Activated T-helper 17 cell treated with anti-CD3 and anti-CD28 coated beads, Interleukin-2, amount 50 U/mL, for 72 hours (primary cell): ENCODE measurements around the gene INHA. TPM values are rescaled to one million over a fixed set of nuclear protein-coding genes. Genes with fewer than 3 reads are reported as not detected.

Experiments used
- ATAC-seq: fragments of 150-1000 bp; cut with Tn5 transposase; replicated peaks from 2 replicates; pipeline ENCODE4 v1.10.0; 2021; ENCODE audit warnings: mild to moderate bottlenecking, moderate library complexity
- H3K27ac Mint-ChIP-seq: one replicate; pipeline ENCODE4 v1.8.0; 2022; ENCODE audit warnings: mixed read lengths
- H3K27me3 Mint-ChIP-seq: one replicate; pipeline ENCODE4 v1.8.0; 2022; ENCODE audit warnings: mixed read lengths
- H3K36me3 Mint-ChIP-seq: one replicate; pipeline ENCODE4 v1.8.0; 2022; ENCODE audit warnings: low read depth, mild to moderate bottlenecking, mixed read lengths
- H3K4me1 Mint-ChIP-seq: one replicate; pipeline ENCODE4 v1.8.0; 2022; ENCODE audit warnings: mixed read lengths
- H3K4me3 Mint-ChIP-seq: one replicate; pipeline ENCODE4 v1.8.0; 2022; ENCODE audit warnings: mild to moderate bottlenecking, mixed read lengths
- H3K9me3 Mint-ChIP-seq: one replicate; pipeline ENCODE4 v1.8.0; 2022; ENCODE audit warnings: mixed read lengths
- total RNA-seq, 2 donors: library from RNA; stranded (reverse); gene quantifications; one replicate each; pipeline ENCODE4 v1.2.3, GENCODE V29; 2022

Gene INHA
- total RNA-seq, 2 donors from 2014 or later, result not detected

DNA sequence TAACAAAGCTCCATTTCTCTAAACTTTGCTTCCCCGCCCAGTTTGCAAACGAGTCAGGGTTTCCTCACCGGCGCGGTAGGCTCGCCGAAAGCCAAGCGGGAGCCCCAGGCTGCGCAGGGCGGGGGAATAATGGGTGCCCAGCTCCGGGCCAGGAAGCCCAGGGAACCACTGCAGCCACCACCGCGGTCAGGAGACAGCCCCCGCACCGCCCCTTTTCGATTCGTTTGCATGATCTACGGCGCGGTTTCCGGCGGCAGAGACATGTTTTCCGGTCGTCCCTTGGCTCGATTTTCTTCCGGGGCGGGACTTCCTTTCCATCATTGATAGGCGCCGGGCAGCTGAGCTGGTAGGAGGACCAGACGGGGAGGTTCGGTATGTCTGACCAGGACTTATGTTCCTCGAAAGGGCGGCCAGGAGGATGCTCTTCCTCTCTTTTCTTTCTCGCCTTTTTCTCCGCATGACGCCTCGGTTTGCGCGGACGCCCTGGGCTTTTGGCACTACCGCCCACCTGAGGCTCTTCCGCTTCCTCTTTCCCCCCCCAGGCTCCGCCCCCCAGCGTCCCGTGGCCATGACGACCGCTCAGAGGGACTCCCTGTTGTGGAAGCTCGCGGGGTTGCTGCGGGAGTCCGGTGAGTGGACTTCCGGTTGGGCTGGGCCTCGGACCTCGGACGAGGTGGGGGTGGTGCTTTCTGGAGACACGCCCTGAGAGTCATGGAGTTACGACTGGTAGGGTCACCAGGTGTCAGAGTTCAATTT lies 25.6 kb downstream of the INHA start, which contains the start of gene STK11IP:
Gene STK11IP, plus strand, starts transcription at position 306 of the 756 bp plus-strand sequence. Its CDS starts 263 bp downstream, at position 569.
- peak within 1 kb of the TSS; percentile 95 for H3K4me3 Mint-ChIP-seq
- H3K27ac Mint-ChIP-seq, result peak within 1 kb of the TSS; percentile 95
- H3K4me1 Mint-ChIP-seq, result peaks cover 9% of the 10 kb centered on the region
- no peaks in the 10 kb centered on the region for H3K9me3 Mint-ChIP-seq
- H3K27me3 Mint-ChIP-seq, result peaks cover 9% of the 10 kb centered on the region
- peak; percentile 94 for ATAC-seq
- peaks cover 23% of the 10 kb centered on the region for H3K36me3 Mint-ChIP-seq

DNA sequence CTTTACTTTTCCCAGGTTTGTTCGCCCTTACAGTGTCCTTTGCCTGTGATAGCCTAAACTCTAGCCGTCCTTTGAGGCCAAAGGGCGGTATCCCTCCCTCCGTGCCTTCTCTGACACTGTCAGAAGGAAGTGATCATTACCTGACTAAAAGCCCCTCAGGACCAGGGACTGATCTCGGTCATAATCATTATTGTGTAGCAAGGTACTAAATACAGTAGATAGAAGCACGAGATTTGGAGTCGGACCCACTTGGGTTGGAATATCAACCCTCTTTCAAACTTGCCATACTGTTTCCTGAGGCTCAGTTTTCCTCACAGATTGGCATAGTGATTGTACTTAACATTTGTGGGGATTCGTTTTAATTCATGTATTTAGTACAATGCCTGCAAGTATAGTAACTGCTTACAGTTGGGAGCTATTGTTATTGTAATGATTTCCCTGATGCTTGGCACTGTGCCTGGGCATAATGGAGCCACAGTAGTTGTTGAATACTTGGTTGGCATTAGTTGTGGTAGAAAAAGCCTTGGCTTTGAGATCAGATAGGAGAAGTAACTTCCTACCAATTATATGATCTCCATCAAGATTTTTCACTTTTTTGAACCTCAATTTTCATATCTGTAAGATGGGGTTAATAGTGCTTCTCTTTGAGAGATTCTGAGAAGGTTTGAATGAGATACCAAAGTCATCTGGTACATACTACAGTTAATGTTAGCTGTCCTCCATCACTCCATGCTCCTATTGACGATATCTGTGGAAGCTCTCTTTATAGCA lies 26.4 kb downstream of the INHA start:
- no peak for ATAC-seq
- H3K27me3 Mint-ChIP-seq, result peaks cover 5% of the 10 kb centered on the region
- H3K4me1 Mint-ChIP-seq, result peaks cover 9% of the 10 kb centered on the region
- peak overlapping the region; percentile 95 for H3K4me3 Mint-ChIP-seq
- H3K27ac Mint-ChIP-seq, result peak overlapping the region; percentile 95
- H3K9me3 Mint-ChIP-seq, result no peaks in the 10 kb centered on the region
- H3K36me3 Mint-ChIP-seq, result peaks cover 31% of the 10 kb centered on the region

DNA sequence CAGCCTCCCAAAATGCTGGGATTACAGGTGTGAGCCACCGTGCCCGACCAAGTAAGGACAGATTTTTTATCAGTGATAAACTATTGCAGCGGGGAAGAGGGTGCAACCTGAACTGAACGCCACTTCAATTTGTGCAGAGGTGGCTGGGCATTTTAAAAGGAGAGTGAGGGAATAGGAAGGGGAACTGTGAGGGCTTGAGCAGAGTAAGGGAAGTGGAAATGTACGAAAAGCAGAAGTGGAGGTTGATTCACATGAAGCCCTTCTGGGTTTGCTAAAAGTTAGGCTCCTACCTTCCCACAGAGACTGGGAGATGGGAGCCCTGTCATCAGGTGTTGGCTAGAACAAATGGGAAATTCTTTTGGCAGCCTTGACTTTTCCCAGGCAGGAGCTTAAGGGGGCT lies 31.7 kb downstream of the INHA start:
- Mint-ChIP-seq H3K4me3 (no peak overlapping the region), H3K4me1 (peaks cover 8% of the 10 kb centered on the region), H3K36me3 (peaks cover 65% of the 10 kb centered on the region), H3K27ac (no peak overlapping the region), H3K9me3 (no peaks in the 10 kb centered on the region), H3K27me3 (no peaks in the 10 kb centered on the region)
- ATAC-seq, result no peak

DNA sequence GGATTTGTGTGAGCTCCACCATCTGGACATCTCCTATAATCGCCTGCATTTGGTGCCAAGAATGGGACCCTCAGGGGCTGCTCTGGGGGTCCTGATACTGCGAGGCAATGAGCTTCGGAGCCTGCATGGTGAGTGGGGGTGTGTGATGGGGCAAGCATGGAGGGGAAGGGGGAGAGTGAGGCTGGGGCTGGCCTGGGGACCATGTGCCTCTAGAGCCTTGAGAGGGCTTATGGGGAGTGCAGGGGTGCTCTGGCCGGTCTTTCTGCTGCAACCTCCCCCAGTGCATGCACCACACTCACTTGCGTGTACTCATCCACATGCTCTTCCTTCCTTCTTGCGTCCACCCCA lies 33.5 kb downstream of the INHA start:
- Mint-ChIP-seq H3K36me3 (peaks cover 77% of the 10 kb centered on the region), H3K4me3 (no peak overlapping the region), H3K27ac (no peak overlapping the region), H3K9me3 (no peaks in the 10 kb centered on the region), H3K27me3 (no peaks in the 10 kb centered on the region), H3K4me1 (no peaks in the 10 kb centered on the region)
- ATAC-seq, result no peak

DNA sequence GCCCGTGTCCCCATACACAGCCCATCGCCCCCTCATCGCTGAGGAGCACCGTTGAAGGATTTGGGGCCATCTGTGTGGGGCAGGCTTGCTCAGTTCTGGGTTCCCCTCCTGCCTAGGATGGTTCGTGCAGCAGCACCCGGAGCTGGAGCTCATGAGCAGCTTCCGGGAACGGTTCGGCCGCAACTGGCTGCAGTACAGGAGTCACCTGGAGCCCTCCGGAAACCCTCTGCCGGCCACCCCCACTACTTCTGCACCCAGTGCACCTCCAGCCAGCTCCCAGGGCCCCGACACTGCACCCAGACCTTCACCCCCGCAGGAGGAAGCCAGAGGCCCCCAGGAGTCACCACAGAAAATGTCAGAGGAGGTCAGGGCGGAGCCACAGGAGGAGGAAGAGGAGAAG lies 35.8 kb downstream of the INHA start:
- no peak overlapping the region for H3K4me3 Mint-ChIP-seq
- no peak for ATAC-seq
- H3K9me3 Mint-ChIP-seq, result no peaks in the 10 kb centered on the region
- peaks cover 14% of the 10 kb centered on the region for H3K4me1 Mint-ChIP-seq
- H3K36me3 Mint-ChIP-seq, result peaks cover 68% of the 10 kb centered on the region
- no peak overlapping the region for H3K27ac Mint-ChIP-seq
- H3K27me3 Mint-ChIP-seq, result no peaks in the 10 kb centered on the region

DNA sequence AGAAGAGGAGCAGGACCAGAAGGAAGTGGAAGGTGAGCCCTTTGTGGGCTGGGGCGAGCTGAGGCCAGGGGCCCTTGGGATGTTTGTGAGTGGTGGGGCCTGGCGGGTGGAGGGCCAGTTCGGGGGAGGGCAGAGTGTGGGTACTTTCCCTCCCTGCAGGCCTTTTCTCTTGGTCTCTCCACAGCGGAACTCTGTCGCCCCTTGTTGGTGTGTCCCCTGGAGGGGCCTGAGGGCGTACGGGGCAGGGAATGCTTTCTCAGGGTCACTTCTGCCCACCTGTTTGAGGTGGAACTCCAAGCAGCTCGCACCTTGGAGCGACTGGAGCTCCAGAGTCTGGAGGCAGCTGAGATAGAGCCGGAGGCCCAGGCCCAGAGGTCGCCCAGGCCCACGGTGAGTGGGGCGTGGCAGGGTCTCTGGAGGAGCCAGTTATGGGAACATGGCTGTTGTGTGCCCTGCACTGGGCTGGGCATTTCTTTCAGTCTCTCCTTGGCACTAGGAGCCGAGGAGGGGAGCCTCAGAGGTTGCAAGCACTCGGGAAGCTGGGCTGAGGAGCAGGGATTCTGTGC lies 36.4 kb downstream of the INHA start:
- no peaks in the 10 kb centered on the region for H3K9me3 Mint-ChIP-seq
- H3K4me3 Mint-ChIP-seq, result no peak overlapping the region
- ATAC-seq, result no peak
- peaks cover 62% of the 10 kb centered on the region for H3K36me3 Mint-ChIP-seq
- H3K27me3 Mint-ChIP-seq, result no peaks in the 10 kb centered on the region
- peaks cover 14% of the 10 kb centered on the region for H3K4me1 Mint-ChIP-seq
- H3K27ac Mint-ChIP-seq, result no peak overlapping the region

DNA sequence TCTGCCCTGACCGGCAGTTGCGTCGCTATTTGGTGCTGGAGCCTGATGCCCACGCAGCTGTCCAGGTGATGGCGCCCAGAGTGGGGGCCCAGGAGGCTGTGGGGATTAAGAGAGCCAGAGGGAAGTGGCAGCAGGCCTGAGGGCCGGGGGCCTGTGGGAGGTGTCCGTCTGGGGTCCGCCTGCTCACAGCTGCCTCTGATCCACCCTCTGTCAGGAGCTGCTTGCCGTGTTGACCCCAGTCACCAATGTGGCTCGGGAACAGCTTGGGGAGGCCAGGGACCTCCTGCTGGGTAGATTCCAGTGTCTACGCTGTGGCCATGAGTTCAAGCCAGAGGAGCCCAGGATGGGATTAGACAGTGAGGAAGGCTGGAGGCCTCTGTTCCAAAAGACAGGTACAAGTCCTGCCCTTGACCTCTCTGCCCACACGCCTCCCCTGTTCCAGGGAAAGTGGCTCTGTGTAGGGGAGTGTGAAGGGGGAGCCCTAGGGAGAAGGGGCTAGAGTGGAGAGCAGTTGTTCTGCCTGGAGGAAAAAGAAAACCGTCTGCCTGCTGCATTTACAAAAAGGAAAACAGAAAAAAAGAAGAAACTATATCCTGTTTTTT lies 37.1 kb downstream of the INHA start:
- ATAC-seq, result no peak

DNA sequence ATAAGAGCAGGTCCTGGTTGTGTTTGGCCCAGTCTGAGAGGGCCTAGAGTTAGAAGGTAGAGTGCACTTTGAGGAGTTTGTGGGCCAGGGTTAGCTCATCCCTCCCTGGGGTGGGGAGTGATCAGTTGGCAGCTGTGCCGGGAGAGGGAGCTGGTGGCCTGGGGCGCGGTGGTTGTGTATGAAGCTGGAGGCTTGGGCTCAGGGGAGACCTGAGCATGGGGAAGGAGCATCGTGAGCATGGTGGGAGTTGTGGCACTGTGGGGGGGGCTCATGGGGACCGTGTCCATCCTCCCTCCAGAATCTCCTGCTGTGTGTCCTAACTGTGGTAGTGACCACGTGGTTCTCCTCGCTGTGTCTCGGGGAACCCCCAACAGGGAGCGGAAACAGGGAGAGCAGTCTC lies 39.2 kb downstream of the INHA start:
- Mint-ChIP-seq H3K27me3 (no peaks in the 10 kb centered on the region), H3K9me3 (no peaks in the 10 kb centered on the region), H3K4me3 (no peak overlapping the region), H3K27ac (peak overlapping the region; percentile 75), H3K4me1 (peaks cover 14% of the 10 kb centered on the region), H3K36me3 (peaks cover 56% of the 10 kb centered on the region)
- ATAC-seq, result no peak

More for the DNA sequence above, 37.1 kb downstream of the INHA start:
- Mint-ChIP-seq H3K27me3 (no peaks in the 10 kb centered on the region), H3K36me3 (peaks cover 59% of the 10 kb centered on the region), H3K9me3 (no peaks in the 10 kb centered on the region), H3K4me1 (peaks cover 14% of the 10 kb centered on the region), H3K4me3 (no peak overlapping the region), H3K27ac (no peak overlapping the region)

DNA sequence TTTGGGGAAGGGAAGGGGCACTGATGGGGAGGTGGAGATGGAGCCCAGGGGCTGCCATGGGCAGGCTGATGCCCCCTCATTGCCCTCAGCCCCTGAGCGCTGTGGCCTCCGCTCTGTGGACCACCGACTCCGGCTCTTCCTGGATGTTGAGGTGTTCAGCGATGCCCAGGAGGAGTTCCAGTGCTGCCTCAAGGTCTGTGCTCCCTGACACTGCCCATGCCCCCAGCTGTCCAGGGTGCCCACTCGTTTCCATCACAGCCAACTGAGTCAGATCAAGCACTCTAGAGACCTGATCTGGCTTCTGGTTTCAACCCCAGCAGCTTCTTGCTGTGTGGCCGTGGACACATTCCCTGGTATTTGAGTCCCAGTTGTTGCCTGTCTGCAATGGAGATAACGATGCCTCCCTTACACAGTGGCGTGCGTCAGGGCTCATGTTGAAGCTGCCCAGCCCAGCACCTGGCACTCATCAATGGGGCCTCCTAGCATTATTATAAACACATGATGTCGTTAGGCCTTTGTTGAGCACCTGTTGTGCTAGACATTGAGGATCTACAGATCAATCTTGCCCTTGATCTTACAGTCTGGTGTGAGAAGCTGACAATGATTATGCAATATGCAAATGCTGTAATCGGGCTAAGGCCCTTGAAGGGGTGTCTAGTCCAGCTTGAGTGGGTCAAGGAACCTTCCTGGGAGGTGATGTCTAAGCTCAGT lies 39.9 kb downstream of the INHA start:
- H3K27ac Mint-ChIP-seq, result peak overlapping the region; percentile 71
- H3K4me1 Mint-ChIP-seq, result peaks cover 14% of the 10 kb centered on the region
- H3K27me3 Mint-ChIP-seq, result no peaks in the 10 kb centered on the region

DNA sequence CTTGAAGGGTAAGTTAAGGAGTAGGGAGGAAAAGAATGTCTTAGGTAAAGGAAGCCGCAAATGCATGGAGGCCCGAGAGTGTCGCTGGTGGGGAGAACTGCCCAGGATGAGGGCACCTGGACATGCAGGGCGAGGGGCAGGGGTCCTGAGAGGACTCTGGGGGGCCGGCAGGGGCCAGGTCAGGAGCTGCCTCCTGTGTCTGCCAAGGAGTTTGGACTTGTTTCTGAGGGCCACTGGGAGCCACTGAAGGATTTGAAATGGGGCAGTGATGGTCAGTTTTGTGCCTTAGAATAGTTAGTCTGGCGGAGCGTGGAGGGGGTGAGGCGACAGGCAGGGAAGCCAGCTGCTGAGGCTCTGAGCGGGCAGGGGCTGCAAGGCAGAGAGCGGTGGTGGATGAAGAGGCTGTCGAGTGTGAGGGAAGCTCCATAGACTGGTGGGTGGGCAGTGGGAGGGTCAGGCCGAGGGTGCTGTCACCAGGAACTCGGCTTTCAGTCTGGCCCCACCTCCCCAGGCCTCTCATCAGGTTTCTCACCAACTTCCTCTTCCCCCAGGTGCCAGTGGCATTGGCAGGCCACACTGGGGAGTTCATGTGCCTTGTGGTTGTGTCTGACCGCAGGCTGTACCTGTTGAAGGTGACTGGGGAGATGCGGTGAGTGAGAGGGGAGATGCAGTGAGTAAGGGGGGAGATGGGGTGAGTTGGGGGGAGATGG lies 40.6 kb downstream of the INHA start:
- Mint-ChIP-seq H3K4me1 (peaks cover 14% of the 10 kb centered on the region), H3K4me3 (no peak overlapping the region), H3K36me3 (peaks cover 45% of the 10 kb centered on the region), H3K27me3 (no peaks in the 10 kb centered on the region), H3K27ac (peak overlapping the region; percentile 71), H3K9me3 (no peaks in the 10 kb centered on the region)
- ATAC-seq, result no peak

More for the DNA sequence above, 39.9 kb downstream of the INHA start:
- Mint-ChIP-seq H3K4me3 (no peak overlapping the region), H3K36me3 (peaks cover 49% of the 10 kb centered on the region), H3K9me3 (no peaks in the 10 kb centered on the region)
- no peak for ATAC-seq

DNA sequence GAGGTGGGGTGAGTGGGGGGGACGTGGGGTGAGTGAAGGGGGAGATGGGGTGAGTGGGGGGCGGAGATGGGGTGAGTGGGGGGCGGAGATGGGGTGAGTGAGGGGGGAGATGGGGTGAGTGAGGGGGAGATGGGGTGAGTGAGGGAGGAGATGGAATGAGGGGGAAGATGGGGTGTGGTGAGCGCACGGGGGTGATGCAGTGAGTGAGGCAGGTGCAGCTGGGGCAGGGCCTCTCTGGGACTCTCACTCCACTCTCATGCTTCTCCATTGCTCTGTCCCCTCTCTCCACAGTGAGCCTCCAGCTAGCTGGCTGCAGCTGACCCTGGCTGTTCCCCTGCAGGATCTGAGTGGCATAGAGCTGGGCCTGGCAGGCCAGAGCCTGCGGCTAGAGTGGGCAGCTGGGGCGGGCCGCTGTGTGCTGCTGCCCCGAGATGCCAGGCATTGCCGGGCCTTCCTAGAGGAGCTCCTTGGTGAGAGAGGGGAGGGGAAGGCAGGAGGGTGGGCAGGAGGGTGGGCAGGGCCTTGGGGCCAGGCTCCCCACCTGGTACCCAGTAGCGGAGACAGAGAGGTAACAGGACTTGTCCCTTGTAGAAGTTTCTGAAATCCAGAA lies 41.5 kb downstream of the INHA start:
- H3K9me3 Mint-ChIP-seq, result no peaks in the 10 kb centered on the region
- H3K27me3 Mint-ChIP-seq, result no peaks in the 10 kb centered on the region
- H3K4me1 Mint-ChIP-seq, result peaks cover 14% of the 10 kb centered on the region
- H3K27ac Mint-ChIP-seq, result no peak overlapping the region
- H3K36me3 Mint-ChIP-seq, result peaks cover 45% of the 10 kb centered on the region
- no peak for ATAC-seq
- no peak overlapping the region for H3K4me3 Mint-ChIP-seq

DNA sequence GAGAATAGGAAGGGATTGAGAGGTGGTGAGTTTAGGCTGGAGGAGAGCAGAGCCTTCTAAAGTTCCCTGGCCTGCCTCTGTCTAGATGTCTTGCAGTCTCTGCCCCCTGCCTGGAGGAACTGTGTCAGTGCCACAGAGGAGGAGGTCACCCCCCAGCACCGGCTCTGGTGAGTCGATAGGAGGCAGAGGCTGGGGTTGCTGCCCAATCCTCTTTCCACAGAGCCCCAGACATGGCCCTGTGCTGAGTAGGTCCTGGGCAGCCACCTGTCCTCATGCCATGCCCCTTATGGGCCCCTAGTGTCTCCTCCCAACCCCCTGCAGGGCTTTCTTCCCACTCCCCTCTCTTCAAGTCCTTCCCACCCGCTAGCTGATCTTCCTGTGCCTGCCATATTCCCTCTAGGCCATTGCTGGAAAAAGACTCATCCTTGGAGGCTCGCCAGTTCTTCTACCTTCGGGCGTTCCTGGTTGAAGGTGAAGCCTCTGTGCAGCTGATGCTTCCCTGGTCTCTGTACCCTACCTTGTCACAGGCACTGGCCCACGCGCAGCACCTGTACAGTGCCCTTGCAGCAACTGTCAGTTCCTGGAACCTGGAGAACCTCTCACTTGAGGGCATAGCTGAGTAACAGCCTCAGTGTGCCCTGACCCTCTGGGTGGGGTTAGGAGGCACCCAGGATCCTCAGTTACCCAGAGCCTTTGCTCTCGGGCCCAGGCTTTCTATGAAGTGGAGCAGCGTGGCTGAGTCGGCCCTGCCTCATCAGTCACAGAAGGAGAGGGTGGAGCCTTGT lies 42.2 kb downstream of the INHA start:
- no peaks in the 10 kb centered on the region for H3K27me3 Mint-ChIP-seq
- peaks cover 14% of the 10 kb centered on the region for H3K4me1 Mint-ChIP-seq
- no peak for ATAC-seq
- H3K9me3 Mint-ChIP-seq, result no peaks in the 10 kb centered on the region
- H3K36me3 Mint-ChIP-seq, result peaks cover 41% of the 10 kb centered on the region
- no peak overlapping the region for H3K4me3 Mint-ChIP-seq
- H3K27ac Mint-ChIP-seq, result no peak overlapping the region

DNA sequence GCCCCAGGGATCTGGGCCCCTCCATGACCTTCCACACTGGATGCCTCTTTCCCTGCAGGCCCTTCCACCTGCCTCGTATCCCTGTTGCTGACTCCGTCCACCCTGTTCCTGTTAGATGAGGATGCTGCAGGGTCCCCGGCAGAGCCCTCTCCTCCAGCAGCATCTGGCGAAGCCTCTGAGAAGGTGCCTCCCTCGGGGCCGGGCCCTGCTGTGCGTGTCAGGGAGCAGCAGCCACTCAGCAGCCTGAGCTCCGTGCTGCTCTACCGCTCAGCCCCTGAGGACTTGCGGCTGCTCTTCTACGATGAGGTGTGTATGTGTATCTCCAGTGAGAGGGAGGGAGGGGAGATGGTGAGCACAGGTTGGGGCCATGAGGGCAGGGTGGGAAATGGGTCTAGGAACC lies 42.9 kb downstream of the INHA start:
- H3K9me3 Mint-ChIP-seq, result no peaks in the 10 kb centered on the region
- no peak for ATAC-seq
- no peak overlapping the region for H3K27ac Mint-ChIP-seq
- H3K4me1 Mint-ChIP-seq, result peaks cover 14% of the 10 kb centered on the region
- no peak overlapping the region for H3K4me3 Mint-ChIP-seq
- H3K36me3 Mint-ChIP-seq, result peaks cover 34% of the 10 kb centered on the region
- H3K27me3 Mint-ChIP-seq, result no peaks in the 10 kb centered on the region
